ENCODE measurements around the gene SIRT7.

SIRT7 gene

GRCh38 chr17:81962499-81963441 lies 44.8 kb upstream of the SIRT7 start:
- Histone ChIP-seq H3K9me3 (no peaks in the 10 kb centered on the region), H3K4me1 (peaks cover 0 to 38% (median 23%) of the 10 kb centered on the region in 4 donors), H3K36me3 (no peaks in the 10 kb centered on the region), H3K27me3 (peaks cover 10 to 97% of the 10 kb centered on the region in 2 donors), H3K4me3 (no peak overlapping the region), H3K27ac (no peak overlapping the region)
- no peak for TF ChIP-seq CTCF (IDR thresholded peaks at IDR 0.05)
- intact Hi-C loops (cut with DNase I; ENCODE audit: low total_unique reads) = loop anchor here (10.0 kb wide), 1 partner anchor 192 kb away; no protein-coding TSS in a partner anchor
- no peak for DNase-seq

DNA sequence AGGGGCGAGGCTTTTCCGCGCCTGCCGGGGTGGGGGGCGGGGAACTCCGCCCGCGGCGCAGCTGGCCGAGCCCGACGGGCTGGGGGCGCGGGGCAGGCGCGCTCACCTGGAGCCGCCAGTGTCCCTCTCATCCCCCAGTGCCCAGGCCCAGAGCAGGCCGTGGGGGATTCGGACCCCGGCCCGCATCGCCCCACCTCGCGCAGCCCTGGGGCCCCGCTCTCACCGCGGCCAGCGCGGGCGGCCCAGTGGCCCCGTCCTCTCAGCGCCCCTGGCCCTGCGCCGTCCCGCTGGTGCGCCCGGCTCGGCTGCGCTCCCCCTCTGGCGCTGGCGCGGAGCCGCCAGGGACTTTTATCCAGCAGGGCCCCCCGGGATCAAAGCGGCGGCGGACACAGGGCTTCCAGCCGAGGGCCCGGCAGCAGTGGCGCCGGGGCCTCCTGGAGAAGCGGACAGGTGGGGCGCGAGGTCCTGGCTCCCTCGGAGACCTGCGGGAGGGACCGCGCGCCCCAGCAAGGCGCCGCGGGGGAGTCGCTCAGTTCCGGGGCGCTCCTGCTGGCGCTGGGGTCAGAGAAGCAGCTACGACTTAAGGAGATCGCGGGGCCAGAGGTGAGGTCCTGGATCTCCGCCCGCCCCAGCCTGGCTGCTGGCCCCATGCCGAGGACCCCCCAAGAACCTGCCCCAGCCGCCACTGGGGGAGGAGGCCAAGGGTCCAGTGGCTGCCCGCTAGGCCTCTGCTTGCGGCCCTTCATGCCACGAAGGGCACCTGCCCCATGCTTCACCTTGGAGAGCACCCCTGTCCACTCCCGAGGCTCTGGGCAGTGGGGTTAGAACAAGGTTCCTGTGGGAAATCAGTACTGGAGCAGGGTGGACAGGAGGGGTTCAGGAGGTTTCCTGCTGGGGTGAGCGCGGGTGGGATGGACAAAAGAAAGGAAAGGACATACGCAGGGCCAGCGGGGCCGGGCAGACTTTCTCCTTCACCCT lies 43.8 kb upstream of the SIRT7 start:
- Histone ChIP-seq H3K9me3 (no peaks in the 10 kb centered on the region), H3K27me3 (peaks cover 10 to 97% of the 10 kb centered on the region in 2 donors), H3K4me1 (peaks cover 0 to 29% (median 21%) of the 10 kb centered on the region in 4 donors), H3K27ac (no peak overlapping the region), H3K36me3 (no peaks in the 10 kb centered on the region), H3K4me3 (no peak overlapping the region)
- no peak for TF ChIP-seq CTCF (IDR thresholded peaks at IDR 0.05)
- DNase-seq = no peak
- intact Hi-C loops (cut with DNase I; ENCODE audit: low total_unique reads) = loop anchor here (10.0 kb wide), 1 partner anchor 193 kb away; no protein-coding TSS in a partner anchor

DNA sequence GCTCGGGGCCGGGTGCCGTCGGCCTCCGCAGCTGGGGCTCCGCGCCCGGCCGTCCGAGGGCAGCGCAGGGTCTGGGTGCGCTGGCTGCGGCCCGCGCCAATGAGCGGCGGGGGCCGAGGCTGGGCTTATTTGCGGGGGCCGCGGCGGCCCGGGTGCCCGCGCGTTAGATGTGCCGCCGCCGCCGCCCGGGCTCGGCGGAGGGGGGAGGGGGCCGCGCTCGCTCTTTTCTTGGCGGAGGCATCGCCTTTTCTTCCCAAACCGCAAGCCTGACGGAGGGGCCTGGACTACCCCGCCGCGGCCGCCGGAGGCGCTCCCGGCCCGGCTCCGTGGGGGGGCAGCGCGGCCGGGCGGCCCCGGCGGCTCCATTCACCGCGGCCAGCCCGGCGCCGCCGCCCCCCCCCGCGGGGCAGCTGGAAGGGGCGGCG lies 43.1 kb upstream of the SIRT7 start, which contains the start of gene NOTUM:
Gene NOTUM (minus strand): TSS at position 101 of the 425 bp plus-strand sequence. CDS start 278 bp downstream, outside the sequence.
- Histone ChIP-seq H3K4me1 (peaks cover 0 to 29% (median 21%) of the 10 kb centered on the region in 4 donors), H3K4me3 (peak within 1 kb of the TSS; percentile 25 to 44), H3K27ac (no peak within 1 kb of the TSS), H3K36me3 (no peaks in the 10 kb centered on the region), H3K27me3 (peaks cover 10 to 97% of the 10 kb centered on the region in 2 donors), H3K9me3 (no peaks in the 10 kb centered on the region)
- peak in 1 of 2 experiments; percentile 16 for TF ChIP-seq CTCF (IDR thresholded peaks at IDR 0.05)
- DNase-seq = no peak
- intact Hi-C loops (cut with DNase I; ENCODE audit: low total_unique reads) = loop anchor here (10.0 kb wide), 1 partner anchor 194 kb away; no protein-coding TSS in a partner anchor

DNA sequence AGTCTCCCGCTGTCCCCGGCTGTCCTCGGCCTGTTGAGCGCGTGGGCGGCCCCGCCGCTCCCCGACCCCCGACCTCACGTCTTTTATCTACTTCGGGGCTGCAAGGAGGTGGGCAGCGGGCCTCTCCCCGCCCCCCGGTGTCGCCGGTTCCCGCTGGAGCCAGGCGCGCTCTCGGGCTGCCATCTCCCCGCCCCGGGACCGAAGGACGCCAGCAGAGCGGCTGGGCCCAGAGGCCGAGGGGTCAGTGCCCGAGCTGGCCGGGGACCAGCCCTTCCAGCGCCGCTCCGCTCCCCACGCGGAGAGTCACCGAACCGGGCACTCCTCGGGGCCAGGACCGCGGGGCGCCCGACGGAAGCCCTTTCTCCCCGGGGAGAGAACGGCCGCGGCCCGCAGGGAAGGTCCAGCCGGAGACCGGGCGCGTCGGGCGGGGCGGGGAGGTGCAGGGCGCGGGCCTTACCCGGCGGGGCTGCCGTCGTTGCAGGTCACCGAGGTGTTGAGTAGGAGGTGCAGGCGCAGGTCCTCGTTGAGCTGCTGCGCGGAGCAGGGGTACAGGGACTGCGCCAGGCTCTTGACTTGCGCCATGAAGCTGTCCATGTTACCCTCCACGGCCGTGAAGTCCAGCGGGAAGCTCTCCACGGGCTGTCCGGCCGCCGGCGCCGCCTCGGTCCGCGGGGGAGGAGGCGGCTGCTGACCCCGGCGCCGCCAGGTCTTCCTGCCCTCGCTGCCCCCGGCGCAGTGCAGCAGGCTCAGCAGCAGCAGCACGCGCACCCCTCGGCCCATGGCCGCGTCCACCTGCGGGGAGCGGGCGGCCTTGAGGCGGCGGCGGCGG lies 42.4 kb upstream of the SIRT7 start:
- intact Hi-C loops (cut with DNase I; ENCODE audit: low total_unique reads) = loop anchor here (10.0 kb wide), 1 partner anchor 194 kb away; no protein-coding TSS in a partner anchor
- Histone ChIP-seq H3K9me3 (no peaks in the 10 kb centered on the region), H3K4me3 (peak overlapping the region; percentile 25 to 44), H3K4me1 (peaks cover 0 to 29% (median 21%) of the 10 kb centered on the region in 4 donors), H3K27me3 (peaks cover 10 to 95% of the 10 kb centered on the region in 2 donors), H3K36me3 (no peaks in the 10 kb centered on the region), H3K27ac (no peak overlapping the region)
- no peak for TF ChIP-seq CTCF (IDR thresholded peaks at IDR 0.05)
- DNase-seq = no peak
